KG1 (cell line): ENCODE results near the gene CDH23.

ENCODE experiments used
- DNase-seq: peaks from one replicate; lab custom pipeline; 2025; lab: John Stamatoyannopoulos, UW

Gene CDH23

DNA sequence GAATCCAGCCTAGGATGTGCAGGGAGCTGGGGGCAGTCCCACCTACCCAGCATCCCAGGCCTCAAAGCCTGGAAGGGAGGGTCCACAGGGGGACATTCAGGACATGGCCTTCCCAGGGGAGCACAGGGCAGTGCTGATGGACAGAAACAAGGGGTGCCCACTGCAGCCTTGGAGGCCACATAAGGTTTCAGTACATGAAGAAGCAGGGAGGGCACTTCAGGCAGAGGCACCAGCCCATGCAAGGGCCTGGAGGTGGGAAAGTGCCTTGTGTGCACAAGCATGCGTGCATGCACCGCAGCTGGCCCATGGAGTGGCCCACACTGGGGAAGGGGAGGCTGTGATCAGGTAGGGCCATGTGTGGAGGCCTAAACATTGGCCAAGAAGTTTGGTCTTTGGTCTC lies 313.8 kb downstream of the CDH23 start:
- DNase-seq, result no peak

DNA sequence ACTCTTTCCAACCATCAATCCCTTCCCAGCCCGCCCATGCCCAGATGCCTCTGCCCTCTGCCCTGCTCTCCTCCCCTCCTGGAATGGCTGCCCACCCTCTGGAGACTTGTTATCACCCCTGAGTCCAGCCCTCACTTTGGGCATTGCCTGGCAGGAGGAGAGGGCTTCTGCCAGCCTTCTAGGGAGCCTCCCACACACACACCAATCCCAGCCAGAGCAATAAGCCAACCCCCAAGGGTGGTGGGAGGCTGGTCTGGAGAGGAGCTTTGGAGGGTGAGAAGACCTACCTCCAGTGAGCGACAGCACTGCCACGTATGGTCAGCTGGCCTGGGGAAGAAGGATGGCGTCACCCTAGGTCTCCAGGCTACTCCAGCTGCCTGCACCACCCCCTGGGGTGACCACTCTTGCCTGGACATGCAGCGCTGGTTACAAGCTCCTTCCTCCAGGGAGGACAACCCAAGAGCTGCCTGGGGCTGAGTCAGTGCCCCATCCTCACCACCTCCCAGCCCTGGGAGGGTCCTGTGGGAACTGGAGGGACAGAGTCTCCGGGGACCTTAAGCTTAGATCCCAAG lies 314.4 kb downstream of the CDH23 start:
- no peak for DNase-seq

DNA sequence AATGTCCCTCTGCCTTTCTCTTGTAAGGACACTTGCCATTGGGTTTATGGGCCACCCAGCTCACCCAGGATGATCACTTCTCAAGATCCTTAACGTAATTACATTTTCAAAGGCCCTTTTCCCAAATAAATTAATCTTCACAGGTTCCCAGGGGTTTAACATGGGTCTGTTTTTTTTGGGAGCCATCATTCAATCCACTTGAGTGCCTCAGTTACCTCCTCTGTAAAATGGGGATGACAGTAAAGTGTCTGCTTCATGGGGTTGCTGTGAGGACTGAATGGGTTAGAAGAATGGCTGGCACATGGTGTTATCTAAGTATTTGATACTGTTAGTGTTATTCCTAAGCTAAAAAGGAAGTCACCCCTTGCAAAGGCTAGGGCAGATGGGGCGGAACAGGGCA lies 315.4 kb downstream of the CDH23 start:
- no peak for DNase-seq

DNA sequence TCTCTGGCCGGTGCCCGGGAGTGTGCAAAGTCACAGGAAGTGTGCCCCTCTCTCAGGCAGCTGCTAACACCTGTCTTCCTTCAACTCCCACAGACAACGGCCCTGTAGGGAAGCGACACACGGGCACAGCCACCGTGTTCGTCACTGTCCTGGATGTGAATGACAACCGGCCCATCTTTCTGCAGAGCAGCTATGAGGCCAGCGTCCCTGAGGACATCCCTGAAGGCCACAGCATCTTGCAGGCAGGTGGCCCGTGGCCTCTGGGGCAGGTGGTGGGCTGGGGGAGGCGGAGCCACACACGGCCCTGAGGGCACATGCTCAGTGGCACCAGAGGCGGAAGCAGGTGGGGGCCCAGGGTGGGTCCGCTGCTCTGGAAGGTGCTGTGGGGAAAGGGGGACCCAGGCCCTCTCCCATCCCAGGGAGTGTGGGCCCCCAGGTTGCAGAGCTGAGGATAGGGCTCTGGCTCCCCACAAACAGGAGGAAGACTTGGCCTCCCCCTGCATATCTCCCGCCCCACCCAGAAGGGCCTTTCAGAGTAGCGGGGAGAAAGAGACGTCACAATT lies 315.9 kb downstream of the CDH23 start:
- DNase-seq, result no peak

DNA sequence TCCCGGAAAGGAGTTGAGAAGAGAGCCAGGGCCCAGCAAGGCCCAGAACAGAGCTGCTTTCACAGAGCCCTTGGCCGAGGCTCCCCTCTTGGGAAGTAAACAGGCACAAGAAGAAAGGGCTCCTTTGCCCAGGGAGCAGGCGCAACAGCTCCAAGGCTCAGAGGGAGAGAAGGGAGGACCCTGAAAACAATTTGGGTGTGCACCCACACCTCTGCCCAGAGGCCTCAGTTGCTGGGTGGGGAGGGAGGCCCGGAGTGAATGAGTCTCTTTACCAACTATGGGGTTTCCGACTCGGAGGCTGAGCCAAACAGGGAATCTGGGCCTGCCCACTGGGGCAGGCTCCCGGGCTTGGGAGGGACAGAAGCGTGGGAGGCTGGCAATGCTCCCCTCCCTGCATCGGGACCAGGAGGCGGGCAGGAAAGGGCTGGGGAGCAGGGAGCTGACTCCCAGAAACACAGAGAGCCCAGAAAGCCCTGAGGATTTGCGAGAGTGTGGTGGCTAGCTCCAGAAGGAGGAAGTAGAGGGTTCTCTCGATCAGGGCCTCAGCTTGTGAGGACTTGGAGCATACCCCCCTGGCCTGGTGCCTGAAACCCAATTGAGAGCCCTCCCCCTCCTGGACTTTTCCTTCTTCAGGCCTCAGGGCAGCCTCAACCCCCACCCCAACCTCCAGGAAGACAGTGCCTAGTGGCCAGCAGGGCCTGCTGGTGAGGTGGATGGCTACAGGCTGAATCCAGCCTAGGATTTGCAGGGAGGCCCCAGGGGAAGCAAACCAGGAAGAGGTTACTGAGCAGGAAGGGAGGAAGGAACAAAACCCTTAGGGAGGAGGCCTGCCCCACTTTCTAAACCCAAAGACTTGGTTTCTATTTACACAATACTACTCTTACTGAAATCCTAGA lies 316.7 kb downstream of the CDH23 start:
- DNase-seq, result no peak

DNA sequence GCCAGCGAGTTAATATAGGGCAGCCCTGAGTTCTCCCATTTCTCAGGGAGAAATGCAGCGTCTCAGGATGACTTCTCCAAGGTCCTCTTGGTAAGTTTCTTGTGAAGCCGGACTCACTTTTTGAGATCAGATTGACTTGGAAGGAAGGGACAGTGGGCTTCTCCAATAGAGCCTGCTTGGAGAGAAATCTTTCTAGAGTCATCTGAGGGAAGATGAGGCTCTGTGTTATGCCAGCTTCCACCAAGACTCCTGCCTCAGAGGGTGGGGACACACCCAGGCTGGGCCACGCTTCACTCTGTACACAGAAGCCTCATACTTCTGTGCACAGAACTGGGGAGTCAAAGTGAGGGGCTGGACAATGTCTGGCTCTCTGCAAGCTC lies 317.3 kb downstream of the CDH23 start:
- DNase-seq, result no peak

DNA sequence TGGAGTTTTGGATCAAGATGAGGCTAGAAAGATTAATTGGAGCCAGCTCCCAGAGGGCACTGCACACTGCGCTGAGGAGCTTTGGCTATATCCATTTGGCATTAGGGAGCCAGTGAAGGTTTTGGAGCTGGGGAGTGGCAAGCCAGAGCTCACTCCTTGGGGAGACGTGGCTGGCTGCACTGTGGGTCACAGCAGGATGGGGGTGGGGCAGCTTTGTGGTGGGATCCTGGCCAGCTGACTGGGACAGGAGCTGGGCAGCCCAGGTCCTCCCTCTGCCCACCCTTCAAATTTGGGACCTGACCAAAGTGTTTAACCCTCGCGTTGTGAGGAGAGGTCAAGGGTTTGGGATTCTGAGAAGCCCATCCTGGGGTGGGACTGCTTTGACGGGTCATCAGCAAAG lies 317.9 kb downstream of the CDH23 start:
- DNase-seq, result no peak

DNA sequence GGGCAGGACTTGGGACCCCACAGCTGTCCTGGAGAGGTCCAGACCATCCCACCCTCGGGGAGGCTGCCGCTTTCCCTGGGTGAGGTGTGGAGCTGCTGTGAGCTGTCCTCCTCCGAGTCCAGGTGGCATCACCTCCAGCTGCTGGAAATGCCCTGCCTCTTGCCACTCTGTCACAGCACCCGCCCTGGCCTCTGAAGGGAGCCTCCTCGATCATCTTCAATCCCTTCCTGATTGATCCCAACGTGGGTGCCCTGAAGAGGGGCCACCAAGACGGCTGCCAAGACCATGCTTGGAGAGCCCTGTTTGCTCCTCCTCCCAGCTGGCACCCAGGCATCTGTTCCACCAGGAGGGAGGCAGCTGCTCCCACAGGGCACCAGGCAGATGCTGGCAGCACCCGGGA lies 318.3 kb downstream of the CDH23 start:
- DNase-seq, result no peak

DNA sequence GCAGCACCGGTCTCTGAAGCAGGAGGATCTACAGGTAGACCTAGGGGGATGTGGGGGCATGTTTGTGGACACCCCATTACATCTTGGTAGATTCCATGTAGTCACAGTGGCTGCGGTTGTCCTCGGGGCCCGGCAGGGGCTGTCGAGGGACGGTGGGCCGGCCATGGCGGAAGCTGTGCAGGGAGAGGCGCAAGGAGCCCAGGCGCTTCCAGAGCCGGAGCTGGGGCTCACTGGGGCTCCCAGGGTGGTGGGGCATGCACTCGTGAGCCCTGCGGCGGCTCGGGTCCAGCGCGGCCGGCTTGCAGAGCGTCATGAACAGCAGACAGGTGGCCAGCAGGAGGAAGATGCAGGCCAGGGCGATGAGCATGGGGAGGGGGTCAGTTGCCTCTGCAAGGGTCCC lies 319.1 kb downstream of the CDH23 start:
- no peak for DNase-seq

DNA sequence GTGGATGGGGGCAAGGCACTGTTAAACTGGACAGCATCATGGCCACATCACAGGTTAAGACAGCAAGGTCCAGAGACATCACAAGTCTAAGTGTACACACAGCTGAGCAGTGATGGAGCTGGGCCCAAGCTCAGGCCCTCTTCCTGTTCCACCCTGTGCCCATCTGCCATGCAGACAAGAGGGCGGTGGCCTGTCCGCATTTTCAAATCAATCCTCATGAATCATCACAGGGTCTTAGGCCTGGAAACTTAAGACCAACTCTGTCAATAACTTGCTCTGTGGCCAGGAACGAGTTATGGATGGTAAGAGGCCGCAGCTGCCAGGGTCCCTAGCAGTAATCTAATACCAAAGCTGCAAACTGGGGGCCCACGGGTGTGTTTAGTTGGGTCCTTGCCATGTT lies 319.7 kb downstream of the CDH23 start:
- DNase-seq, result no peak

DNA sequence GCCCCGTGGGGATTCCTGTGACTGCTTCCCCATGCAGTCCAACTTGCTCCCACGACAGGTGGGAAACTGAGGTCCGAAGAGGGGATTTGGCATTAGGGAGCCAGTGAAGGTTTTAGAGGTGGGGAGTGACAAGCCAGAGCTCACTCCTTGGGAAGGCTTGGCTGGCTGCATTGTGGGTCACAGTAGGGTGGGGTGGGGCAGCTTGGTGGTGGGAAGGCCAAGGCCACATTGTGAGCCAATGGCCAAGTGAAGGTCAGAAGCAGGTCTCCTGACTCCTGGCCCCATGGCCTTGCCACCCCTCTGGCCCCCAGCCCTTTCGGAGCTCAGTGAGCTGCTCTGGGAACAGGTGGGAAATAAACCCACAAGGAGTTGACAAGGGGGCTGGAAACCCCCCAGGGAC lies 320.3 kb downstream of the CDH23 start:
- no peak for DNase-seq

DNA sequence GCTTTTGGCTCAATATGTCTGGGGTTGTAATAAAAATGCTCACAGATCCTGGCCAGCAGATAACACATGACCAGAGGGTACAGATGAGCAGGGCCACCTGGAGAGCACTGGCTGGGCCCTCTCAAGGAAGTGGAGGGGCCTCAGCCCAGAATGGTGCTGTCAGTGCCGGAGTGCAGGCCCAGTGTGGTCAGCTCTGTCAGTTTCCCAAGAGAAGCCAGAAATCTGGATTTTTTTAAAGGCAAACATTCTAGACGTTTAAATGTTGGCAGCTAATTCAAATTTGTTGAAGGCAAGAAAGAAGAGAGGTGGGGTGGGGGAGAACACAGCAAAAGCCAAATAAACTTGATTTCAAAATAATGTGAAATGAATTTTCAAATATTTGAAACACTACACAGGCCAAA lies 320.8 kb downstream of the CDH23 start:
- no peak for DNase-seq

DNA sequence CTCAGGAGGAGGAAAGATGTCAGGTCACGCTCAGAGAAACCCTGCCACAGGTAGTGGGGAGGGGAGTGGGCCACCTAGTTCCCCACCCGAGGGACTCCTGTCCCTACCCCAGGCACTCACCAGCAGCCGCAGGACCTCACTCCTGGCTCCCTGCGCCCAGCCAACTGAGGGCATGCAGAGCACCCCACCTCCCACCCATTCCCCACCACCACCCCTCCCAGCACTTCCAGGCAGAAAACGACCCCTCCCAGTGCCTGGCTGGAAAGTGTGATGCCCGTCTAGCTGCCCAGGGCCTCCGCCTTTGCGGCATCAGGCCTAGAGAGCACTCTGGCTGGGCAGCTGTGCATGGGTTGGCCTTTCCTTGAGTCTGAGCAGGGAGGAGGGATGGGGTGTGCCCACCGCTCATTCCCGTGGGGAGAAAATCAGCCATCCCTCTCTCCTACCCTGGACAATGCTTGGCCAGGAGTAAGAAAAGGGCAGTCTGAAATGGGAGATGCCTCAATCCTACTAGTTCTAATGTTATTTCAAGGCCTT lies 321.5 kb downstream of the CDH23 start:
- no peak for DNase-seq

DNA sequence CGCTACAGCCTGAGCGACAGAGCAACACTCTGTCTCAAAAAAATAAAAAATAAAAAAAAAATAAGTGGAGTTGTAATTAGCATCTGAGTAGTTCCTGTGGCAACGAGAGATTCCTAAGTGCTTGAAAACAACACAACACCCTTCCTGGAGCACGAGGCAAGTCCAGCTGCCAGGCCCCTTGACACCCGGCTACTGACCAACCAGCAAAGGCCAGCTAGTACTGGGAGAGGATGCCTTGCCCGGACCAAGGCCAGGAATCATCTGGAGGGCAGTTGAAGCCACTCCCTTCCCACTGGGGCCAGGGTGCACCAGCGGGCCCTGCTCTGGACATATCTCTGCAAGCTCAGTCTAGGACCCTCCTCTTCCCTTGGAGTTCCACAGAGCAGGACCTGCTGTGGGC lies 322.3 kb downstream of the CDH23 start:
- DNase-seq, result no peak

DNA sequence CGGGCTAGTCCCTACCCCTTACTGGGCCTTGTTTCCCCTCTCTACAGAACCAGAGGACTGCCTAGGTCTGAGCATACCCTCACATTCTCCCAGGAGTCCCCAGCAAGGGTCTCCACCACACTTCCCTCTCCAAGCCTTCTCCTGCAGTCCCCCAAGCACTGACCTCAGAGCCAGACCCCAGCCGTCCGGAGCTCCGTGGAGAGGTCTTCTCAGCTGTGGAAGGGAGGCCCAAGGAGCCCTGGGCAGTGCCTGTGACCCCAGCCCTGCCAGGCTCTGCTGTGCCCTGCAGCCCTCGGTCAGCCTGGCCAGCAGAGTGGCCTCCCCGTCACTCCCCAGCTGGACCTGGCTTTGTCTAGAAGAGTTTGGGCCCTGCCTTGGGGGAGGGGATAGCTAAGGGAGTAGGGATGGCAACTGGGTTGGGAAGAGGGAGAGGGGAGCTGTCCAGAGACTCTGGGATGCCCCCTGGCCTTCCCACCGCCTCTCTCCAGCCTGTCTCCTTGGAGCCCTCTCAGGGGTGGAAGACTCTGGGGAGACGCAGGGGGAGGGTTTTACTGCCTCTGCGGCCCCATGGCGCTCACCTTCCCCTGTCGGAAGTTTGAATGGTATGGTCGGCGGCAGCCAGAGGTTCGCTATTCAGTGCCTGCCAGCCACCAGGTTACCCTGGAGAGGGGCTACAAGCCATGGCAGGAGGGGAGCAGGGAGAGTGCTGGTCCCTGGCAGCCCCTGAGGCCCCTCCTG lies 322.9 kb downstream of the CDH23 start, which contains the start of gene C10orf105:
TSS of gene C10orf105 (minus strand) at position 315 of the 738 bp plus-strand sequence. CDS start 3,441 bp downstream, outside the sequence.
- DNase-seq, result no peak

DNA sequence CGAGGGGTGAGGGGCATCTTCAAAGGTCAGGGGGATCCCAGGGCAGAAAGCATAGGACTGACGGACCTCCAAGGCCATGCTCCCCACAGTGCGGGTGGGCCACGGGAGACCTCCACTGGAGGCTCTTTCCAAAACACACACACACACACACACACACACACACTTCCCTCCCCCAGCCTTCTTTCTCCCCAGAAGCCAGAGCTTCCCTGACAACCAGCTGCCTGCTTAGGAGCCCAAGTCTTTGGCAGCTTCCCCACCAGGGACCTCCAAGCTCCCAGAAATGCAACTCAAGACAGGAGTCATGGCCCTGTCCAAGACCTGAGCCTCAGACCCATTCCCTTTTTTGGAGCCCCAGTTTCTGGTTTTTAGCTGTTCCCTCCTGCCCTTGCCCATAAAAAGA lies 323.6 kb downstream of the CDH23 start:
- DNase-seq, result no peak

DNA sequence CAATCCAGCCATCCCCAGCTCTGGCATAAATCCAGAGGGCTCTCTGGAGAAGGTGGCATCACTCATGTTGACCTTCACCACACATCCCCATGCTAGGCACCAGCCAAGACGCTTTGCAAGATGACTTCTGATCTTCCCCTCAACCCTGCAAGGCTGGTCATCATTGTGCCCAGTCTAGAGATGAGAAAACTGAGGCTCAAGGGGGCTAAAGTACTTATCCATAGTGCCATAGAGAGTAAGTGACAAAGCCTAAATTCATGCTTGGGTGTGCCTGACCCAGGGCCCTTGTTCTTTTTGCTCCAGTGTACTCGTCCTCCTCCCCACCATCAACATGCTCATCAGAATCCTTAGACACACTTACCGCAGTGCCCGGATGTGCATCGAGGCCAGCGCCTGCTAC lies 324.6 kb downstream of the CDH23 start:
- no peak for DNase-seq

DNA sequence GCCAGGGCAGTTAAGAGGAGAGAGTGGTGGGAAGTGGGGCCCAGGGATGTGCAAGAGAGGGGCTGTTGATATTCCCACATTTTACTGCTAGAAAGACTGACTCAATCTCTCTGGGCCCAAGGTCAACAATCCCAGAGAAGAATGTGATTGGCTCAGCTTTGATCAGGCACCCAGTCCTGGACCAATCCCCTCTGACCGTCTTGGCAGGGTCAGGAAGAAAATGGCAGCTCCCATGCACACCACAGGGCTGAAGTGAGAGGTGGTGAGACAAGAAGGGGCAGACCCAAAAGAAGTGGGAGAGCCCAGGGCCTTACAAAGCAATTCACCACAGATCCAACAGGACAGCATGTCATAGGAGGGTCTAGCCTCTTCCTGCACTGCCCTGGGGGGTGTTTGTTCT lies 326.1 kb downstream of the CDH23 start:
- no peak for DNase-seq

DNA sequence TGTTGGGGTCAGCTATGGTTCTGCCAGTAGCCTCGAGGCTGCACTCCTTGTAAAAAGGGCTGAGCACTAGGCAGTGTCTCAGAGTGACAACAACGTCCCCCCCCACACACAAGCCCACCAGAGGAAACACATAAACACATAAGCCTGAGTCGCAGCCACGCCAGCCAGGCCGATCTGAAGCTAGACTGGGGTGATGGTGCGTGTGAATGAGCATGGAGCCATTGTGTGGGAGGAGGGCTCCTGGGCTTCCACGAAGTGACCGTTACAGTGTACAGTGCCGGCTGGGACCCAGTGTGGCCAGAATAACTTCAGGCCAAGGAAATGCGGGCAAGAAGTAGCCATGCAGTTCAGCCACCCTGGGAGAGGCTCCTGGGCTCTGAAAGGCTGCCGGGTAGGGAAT lies 326.6 kb downstream of the CDH23 start:
- no peak for DNase-seq

DNA sequence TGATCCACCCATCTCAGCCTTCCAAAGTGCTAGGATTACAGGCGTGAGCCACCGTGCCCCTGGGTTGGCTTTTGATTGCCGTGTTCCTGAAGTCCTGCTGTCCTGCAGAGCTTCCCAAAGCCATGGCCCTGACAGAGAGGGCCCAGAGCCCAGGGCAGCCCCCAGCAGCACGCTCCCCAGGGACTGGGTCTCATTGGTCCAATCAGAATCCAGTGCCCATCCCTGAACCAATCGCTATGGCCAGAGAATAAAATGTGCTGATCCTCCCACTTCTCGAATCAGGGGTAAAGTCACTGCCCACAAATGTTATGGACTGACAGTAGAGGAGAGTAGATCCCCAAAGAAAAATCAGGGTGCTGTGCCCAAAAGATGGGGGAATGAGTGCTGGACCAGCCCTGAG lies 327.8 kb downstream of the CDH23 start:
- DNase-seq, result no peak

DNA sequence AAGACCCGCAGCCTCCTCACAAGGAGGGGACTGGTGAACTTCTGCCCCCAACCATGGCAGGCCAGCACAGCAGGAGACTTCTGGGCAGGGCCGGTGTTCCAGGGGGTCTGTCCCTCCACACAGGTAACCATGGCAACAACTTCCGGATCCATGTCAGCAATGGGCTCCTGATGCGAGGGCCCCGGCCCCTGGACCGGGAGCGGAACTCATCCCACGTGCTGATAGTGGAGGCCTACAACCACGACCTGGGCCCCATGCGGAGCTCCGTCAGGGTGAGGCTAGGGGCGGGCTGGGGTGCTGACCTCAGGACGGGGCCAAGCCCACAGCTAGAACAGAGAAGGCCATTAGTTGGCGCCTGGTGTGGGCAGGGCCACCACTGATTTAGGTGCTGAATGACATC lies 328.5 kb downstream of the CDH23 start:
- no peak for DNase-seq

DNA sequence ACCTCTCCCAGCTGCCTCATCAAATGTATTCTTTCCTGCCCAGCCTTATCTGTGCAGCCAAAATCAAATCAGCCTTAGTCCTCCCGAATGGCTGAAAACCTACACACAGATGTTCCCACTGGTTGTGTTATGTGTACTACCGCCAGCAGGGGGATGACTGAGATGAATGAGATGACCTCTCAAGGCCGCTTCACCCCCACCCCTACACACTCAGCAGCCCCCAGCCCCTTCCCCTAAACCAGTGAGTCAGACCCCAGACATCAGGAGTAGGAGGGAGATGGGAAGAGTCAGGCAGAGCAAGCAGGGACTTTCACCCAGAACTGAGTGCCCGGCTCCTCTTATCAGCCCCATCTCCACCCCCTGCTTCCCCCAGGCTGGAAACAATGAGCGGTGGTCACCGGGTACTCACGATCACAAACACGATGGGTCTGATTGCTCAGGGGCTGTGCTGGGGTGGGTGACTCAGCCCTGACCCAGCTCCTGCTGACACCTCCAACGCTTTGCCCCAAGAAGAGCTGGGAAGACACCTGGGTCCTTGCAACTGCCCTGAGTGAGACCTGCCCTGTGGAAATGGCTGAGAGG lies 329.4 kb downstream of the CDH23 start:
- no peak for DNase-seq
